GM20431 (cell line): Measurements from ENCODE around the gene TRPM8.
"Not testable (repeated sequence)": the region's sequence is repeated elsewhere in the genome, so short reads cannot be mapped to it uniquely, and the experiment has no call there.

Experiments used
- in situ Hi-C: fragments of 300-500 bp; cut with MseI, MboI; formaldehyde crosslinking; loops from one replicate; pipeline ENCODE4 v1.15.0; 2020; ENCODE audit warnings: low sequenced_read_pairs; ENCODE audit not compliant: unreplicated experiment

The TRPM8 gene

GRCh38 chr2:233935426-233935825 lies 18.3 kb downstream of the TRPM8 start:
- in situ Hi-C loops, result no loop called here

GRCh38 chr2:233936089-233936488 lies 18.9 kb downstream of the TRPM8 start:
- in situ Hi-C loops, result no loop called here

GRCh38 chr2:233938676-233939370 lies 21.6 kb downstream of the TRPM8 start:
- in situ Hi-C loops, result no loop called here

DNA sequence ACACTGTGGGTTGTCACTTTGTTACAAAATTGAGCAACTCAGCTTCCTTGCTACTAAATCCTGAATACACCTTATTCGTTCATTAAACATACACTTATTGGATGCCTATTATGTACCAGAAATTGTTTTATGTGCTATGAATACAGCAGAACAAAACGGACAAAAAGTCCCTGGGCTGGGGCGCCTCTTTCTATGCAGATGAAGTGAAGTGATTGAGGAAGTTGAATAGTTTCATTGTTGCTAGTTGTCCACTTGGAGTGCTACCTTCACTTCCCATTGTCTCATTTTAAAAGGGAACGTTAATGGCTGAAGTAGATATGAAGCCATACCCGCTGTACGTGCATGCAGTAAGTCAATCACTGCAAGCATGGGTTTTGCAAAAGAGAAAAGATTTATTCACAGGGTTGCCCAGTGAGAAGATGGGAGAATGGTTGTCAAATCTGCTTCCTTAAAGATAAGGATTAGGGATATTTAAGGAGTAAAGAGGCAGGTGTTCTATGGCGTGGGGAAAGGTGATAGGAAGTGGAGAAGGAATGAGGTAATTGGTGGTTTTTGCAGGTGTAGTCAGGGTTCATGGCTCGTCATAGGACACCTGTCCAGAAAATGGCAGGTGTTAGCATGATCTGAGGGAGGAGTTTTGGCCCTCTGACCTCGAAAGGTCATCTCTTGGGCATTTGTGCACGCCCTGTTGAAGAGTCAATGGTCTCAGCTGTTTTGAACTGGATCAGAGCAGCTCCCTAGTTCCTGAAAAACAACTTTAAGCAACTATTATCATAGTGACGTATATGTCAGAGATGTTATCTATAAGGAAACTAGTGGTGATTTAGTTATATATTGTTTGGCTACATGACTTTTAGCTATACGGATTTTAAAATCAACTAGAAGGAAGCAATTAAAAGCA lies 23.5 kb downstream of the TRPM8 start:
- in situ Hi-C loops, result no loop called here

- in situ Hi-C loops, result no loop called here
Measured at GRCh38 chr2:233942731-233943130, 25.6 kb downstream of the TRPM8 start.

GRCh38 chr2:233944269-233944668 lies 27.1 kb downstream of the TRPM8 start:
- in situ Hi-C loops, result no loop called here

DNA sequence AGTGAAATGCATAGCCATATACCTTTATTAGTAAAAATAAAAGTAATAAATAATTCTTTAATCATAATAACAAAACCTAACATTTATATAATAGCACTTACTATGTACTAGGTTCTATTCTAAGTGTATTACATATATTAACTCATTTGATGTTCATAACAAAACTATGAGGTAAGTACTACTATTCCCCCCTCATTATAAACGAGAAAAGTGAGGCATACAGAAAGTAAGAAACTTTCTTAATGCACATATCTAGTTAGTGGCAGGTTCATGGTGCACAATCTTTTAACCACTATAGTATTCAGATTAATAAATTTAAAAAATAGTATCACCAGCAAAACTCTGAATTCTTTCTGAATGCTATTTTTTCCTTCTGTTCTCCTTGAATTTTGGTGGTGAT lies 27.5 kb downstream of the TRPM8 start:
- in situ Hi-C loops, result no loop called here

DNA sequence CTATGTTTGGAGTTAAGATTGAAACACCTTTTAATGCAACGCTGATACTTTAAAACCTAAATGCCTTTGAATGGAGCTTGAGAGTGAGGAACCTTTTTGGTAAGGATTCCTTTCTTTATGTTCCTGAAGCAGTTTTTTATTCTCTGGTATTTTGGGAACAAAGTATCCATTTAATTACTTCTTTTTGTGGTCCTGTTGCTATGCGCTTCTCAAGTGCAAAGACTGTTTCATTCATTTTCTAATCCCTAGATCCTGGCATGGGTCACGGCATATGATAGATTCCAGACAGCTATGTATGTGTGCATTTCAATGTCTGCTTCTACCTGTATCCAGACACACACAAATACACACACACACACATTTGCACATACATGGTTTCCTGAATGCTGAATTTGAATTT lies 28.0 kb downstream of the TRPM8 start:
- in situ Hi-C loops, result no loop called here

GRCh38 chr2:233950078-233950825 lies 33.1 kb downstream of the TRPM8 start:
- in situ Hi-C loops, result no loop called here

DNA sequence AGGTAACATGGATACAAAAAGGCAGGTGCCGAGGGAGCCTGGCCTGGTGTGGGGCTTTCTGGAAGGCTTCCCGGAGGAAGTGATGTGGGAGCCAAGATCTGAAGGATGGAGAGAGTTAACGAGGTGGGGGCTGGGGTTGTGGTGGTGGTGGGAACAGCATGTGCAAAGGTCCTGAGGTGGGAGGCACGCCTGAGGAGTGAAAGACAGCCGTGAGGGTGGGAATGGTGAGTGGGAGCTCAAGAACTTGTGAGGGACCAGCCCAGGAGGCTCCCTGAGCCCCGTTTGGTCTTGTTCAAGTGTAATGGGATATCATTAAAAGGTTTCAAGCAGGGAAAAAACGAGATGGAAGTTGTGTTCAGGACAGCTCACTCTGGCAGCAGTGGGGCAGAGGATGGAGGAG lies 35.2 kb downstream of the TRPM8 start:
- in situ Hi-C loops, result no loop called here

DNA sequence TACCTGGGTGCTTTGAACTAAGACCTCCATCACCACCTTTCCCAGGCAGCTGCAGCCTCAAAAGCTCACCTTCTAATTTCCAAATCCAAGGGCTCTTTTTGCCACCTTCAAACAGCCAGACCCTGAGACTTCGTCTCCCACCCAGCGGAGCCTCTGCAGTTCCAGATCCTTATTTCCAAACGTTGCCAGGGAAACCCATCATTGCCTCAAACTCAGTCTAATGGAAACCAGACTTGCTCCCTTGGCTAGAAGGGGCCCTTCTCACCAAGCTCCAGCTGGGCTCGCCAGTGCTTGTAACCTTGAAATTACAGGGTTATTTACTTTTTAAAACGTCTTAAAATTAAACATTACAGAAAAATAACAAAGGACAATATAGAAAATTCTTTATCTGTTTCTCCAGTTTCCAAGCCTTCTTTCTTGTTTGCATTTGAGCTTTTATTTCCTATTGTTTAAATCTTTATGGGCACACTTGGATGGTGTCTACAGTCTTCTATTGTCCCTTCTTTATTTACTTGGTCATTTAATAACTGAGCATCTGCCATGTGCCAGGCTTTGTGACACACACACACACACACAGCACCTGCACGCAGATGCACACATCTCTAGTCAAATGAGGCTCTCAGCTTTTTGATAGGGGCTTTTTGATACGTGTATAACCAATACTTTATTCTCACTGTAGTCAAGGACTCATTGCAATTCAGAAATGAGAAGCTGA lies 36.1 kb downstream of the TRPM8 start:
- in situ Hi-C loops, result no loop called here

- in situ Hi-C loops, result no loop called here
Measured at GRCh38 chr2:233960203-233960602, 43.0 kb downstream of the TRPM8 start.

- in situ Hi-C loops, result no loop called here
Measured at GRCh38 chr2:233961905-233962304, 44.7 kb downstream of the TRPM8 start.

- in situ Hi-C loops, result no loop called here
Measured at GRCh38 chr2:233964581-233964980, 47.4 kb downstream of the TRPM8 start.

DNA sequence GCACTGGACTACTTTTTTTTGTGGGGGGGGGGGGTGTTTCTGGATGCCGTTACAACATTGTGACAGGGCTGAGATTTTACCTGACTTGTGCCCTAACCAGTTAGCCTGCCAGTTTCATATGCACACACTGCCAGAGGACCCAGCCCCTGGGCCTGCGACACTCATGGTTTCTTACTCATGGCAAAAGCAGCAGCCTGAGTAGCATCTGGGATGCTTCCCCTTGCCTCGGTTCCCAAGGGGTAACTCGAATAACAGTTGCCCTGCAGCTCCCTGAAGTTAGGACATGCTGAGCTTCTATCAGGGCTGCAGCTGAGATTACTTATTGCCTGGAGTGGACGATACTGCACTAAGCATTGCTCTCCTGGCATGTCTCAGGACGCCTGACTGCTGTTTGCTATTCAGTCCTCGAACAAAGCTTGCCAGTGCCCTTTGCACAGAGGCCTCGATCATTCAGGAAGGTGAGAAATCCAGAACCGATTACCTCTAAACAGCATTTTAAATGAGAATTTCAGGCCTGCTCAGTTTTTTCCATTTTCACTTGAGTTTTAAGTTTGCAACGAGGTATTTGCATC lies 47.9 kb downstream of the TRPM8 start:
- in situ Hi-C loops, result no loop called here

DNA sequence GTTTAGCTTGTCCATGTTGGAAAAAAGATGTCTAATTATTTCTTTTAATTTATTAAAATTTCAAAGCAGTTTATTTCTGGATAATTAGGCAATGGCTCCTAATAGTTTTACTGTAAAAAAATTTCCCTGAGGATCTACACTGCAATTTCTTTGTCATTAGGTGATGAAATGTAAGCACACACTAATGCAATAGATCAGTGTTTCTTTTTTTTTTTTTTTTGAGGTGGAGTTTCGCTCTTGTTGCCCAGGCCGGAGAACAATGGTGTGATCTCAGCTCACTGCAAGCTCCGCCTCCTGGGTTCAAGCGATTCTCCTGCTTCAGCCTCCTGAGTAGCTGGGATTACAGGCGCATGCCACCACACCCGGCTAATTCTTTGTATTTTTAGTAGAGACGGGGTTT lies 48.5 kb downstream of the TRPM8 start:
- in situ Hi-C loops, result not testable (repeated sequence)

GRCh38 chr2:233966388-233966787 lies 49.2 kb downstream of the TRPM8 start:
- in situ Hi-C loops, result no loop called here

DNA sequence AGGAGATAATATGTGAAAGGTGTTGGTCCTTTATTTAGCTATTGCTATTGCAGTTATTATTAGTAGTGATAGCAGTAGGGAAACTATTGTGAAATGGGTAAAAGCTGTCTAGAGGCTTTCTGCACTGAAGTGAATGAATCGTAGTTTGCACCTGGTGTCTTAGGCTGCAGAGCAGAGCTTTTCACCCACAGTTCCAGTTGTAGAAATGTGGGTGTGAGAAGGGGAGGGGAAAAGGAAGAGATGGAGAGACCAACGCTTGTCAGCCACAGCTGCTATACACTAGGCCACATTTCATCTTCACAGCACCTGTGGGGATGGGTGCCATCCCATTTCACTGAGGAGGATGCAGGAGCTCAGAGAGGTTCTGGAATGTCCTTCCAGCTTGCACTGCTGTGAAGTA lies 50.0 kb downstream of the TRPM8 start:
- in situ Hi-C loops, result no loop called here

DNA sequence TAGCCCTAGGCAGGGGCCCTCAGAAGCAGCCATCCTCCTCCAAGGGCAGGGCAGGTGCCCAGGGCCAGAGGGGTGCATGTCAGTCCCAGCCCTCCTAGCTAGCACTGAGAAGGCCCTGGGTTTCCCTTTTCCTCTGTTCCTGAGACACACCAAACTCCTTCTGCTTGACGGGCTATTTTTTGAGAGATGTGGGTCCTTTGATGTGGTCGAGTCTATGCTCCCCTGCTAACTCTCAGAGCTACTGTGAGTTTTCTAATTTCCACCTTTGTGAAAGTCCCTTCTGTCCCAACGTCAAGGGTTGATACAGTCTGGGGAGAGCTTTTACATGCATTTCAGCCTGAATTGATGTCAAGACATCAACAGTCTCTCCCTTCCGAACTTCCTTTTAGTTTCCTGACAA lies 51.4 kb downstream of the TRPM8 start:
- in situ Hi-C loops, result no loop called here

- in situ Hi-C loops, result not testable (repeated sequence)
Measured at GRCh38 chr2:233972460-233972859, 55.3 kb downstream of the TRPM8 start.
